Ectodermal cell (in vitro differentiated cells): ENCODE measurements around the gene JCAD.

Experiments used
- H3K27ac ChIP-seq: 2 replicates; pipeline ENCODE4 v1.7.0; 2013; ENCODE audit warnings: mild to moderate bottlenecking, low read depth, low read length; ENCODE audit not compliant: insufficient read depth, poor library complexity, severe bottlenecking
- H3K27me3 ChIP-seq: 2 replicates; pipeline ENCODE4 v1.7.0; 2013; ENCODE audit warnings: mild to moderate bottlenecking, low read length; ENCODE audit not compliant: insufficient read depth, control insufficient read depth, poor library complexity, severe bottlenecking
- H3K36me3 ChIP-seq: one replicate; pipeline ENCODE4 v1.7.0; 2013; ENCODE audit warnings: low read length; ENCODE audit not compliant: control insufficient read depth, insufficient read depth
- H3K4me1 ChIP-seq: one replicate; pipeline ENCODE4 v1.7.0; 2013; ENCODE audit warnings: low read length; ENCODE audit not compliant: control insufficient read depth, insufficient read depth
- H3K4me3 ChIP-seq: 2 replicates; pipeline ENCODE4 v1.7.0; 2013; ENCODE audit warnings: low read depth, low read length, control low read depth; ENCODE audit not compliant: insufficient read depth
- H3K9me3 ChIP-seq: 2 replicates; pipeline ENCODE4 v1.7.0; 2013; ENCODE audit warnings: mild to moderate bottlenecking, low read length, moderate library complexity; ENCODE audit not compliant: control insufficient read depth
- WGBS, 2 experiments: methylation state at CpG; one replicate each; pipeline ENCODE4 v1.1.7; 2013; ENCODE audit warnings: missing lambda C conversion rate in 2 of 2; 5-methylcytosine and 5-hydroxymethylcytosine counted together

Gene JCAD

GRCh38 chr10:30074090-30074489 is 14.7 kb upstream of the JCAD start:
- Histone ChIP-seq H3K27me3 (no peaks in the 10 kb centered on the region), H3K4me3 (no peak overlapping the region), H3K27ac (no peak overlapping the region), H3K9me3 (no peaks in the 10 kb centered on the region), H3K36me3 (no peaks in the 10 kb centered on the region), H3K4me1 (peaks cover 7% of the 10 kb centered on the region)
- WGBS, 2 experiments = 97 to 98% methylated on average over 2 of the region's 2 CpGs

DNA sequence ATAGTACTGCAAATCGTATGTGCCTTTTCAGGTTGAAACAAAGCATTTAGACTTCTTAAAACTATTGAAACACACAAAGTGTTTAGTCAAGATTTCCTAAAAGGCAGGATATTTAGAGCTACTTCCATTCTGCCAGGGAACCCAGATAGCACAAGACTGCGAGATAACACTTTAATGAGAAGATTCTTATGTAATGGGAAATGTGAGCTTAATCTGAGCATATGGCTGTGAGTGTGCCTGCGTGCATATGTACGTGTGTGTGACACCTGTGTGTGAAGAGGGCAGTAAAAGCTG is 14.3 kb upstream of the JCAD start:
- H3K36me3 ChIP-seq = no peaks in the 10 kb centered on the region
- WGBS, 2 experiments = 93 to 96% methylated on average over 4 of the region's 4 CpGs
- no peaks in the 10 kb centered on the region for H3K27me3 ChIP-seq
- no peak overlapping the region for H3K4me3 ChIP-seq
- no peaks in the 10 kb centered on the region for H3K9me3 ChIP-seq
- no peak overlapping the region for H3K27ac ChIP-seq
- H3K4me1 ChIP-seq = peaks cover 7% of the 10 kb centered on the region

GRCh38 chr10:30073045-30073766 is 13.8 kb upstream of the JCAD start:
- Histone ChIP-seq H3K9me3 (no peaks in the 10 kb centered on the region), H3K4me3 (no peak overlapping the region), H3K27ac (no peak overlapping the region), H3K4me1 (peaks cover 7% of the 10 kb centered on the region), H3K36me3 (no peaks in the 10 kb centered on the region), H3K27me3 (no peaks in the 10 kb centered on the region)
- WGBS, 2 experiments = 92 to 94% methylated on average over 6 of the region's 6 CpGs

DNA sequence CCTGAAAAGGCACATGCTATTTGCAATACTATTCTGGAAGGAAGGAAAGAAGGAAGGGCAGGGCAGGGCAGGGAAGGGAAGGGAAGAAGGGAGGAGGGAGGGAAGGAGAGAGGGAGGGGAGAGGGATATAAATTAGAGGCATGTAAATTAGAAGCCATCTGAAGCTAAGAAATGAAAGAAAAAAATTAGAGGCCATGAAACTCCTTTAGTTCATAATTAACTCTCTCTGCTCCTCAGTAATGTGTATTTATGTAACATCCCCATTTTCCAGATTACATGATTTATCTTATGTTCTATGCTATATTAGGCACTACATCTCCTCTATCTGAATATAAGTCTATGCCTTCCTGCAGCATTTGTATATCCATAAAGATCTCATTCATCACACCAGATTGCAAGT is 12.7 kb upstream of the JCAD start:
- Histone ChIP-seq H3K27me3 (no peaks in the 10 kb centered on the region), H3K36me3 (no peaks in the 10 kb centered on the region), H3K4me1 (peaks cover 7% of the 10 kb centered on the region), H3K4me3 (no peak overlapping the region), H3K27ac (no peak overlapping the region), H3K9me3 (no peaks in the 10 kb centered on the region)

DNA sequence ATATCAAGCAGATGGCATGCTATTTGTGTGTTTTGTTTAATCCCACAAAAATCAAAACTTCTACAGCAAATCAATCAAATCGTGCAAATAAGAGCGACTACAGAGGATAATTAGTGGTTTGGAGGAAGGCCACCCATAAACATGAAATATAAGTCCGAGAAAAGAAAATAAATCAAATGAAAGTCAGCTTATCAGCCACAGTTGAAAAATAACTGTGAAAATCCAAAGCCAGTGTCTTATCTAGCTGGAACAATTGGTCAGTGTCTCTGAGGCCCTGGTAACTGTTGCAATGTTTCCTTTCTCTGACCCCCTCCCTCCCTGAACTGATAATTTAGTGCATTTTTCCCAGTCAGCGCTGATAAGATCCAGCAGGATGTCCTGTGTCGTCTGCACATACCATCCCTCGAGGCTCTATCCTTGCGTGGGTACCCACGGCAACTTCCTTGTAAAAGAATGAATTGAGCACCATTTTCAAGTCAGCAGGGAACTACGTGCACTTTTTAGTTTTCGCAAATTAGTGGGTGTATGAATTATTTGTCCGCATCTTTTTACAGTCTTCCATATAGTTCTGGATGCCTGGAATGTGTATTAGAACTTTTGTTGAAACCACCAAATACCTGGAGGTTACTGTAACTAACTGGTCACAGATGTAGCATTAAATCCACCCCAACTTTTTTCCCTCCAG is 10.8 kb upstream of the JCAD start:
- H3K27ac ChIP-seq = no peak overlapping the region
- H3K9me3 ChIP-seq = no peaks in the 10 kb centered on the region
- H3K36me3 ChIP-seq = no peaks in the 10 kb centered on the region
- peaks cover under 1% of the 10 kb centered on the region for H3K4me1 ChIP-seq
- 90 to 93% methylated on average over 9 to 11 of the region's 11 CpGs for WGBS, 2 experiments
- no peaks in the 10 kb centered on the region for H3K27me3 ChIP-seq
- no peak overlapping the region for H3K4me3 ChIP-seq

DNA sequence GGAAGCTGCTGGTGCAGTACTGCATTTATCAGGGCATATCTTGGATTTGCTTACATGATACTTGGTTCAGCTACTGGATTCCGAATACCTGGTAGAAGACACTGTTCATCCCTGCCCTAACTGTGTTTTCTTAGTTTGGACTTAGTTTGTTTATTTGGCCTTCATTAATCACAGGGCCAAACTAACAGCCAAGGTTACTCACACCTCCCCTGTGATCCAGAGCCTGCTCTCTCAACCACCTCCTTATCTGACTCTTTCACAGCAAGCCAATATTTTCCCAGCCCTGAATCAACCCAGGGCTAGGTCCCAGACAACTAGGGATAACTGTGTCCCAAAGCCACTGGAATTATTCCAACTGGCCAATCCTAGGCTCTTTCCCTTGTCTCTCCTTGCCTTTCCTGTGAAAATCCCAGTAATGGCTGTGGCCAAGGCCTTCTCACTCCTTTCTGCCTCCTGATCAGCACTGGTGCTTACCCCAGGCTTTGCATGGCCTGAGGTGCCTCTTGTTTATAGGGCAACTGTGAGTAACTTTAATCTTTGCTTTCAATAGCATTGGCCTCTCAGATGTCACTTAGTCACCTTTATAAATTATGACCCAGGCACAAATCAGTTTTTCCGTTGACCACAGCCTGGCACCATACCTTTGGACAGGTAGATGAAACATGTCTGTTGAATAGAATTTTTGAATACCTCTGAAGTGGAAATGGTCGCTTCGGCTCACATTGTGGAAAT is 9.3 kb upstream of the JCAD start:
- H3K4me1 ChIP-seq = no peaks in the 10 kb centered on the region
- H3K27me3 ChIP-seq = no peaks in the 10 kb centered on the region
- H3K27ac ChIP-seq = no peak overlapping the region
- H3K36me3 ChIP-seq = no peaks in the 10 kb centered on the region
- H3K9me3 ChIP-seq = no peaks in the 10 kb centered on the region
- no peak overlapping the region for H3K4me3 ChIP-seq
- 94 to 96% methylated on average over 4 of the region's 4 CpGs for WGBS, 2 experiments

DNA sequence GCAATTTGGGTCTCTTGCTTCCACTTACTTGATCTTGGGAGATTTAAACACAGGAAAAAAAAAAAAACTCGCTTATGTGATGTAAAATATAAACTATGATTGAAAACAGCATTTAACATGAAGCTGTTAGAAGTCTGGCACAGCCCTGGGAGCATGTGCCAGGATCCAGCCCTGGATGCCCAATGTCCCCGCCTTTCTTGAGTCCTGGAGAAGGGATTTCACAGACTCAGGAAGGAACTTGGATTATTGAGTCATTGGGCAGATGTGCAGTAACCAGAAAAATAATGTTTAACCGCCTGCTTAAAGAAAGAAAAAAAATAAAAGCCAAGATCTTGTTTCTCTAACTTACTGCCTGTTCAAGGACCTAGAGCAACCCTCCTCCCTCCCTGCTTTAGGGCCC is 3.7 kb upstream of the JCAD start:
- H3K27me3 ChIP-seq = peaks cover 19% of the 10 kb centered on the region
- peaks cover 7% of the 10 kb centered on the region for H3K4me1 ChIP-seq
- no peak overlapping the region for H3K27ac ChIP-seq
- H3K36me3 ChIP-seq = no peaks in the 10 kb centered on the region
- H3K4me3 ChIP-seq = no peak overlapping the region
- WGBS, 2 experiments = 86 to 88% methylated on average over 3 of the region's 3 CpGs
- no peaks in the 10 kb centered on the region for H3K9me3 ChIP-seq

DNA sequence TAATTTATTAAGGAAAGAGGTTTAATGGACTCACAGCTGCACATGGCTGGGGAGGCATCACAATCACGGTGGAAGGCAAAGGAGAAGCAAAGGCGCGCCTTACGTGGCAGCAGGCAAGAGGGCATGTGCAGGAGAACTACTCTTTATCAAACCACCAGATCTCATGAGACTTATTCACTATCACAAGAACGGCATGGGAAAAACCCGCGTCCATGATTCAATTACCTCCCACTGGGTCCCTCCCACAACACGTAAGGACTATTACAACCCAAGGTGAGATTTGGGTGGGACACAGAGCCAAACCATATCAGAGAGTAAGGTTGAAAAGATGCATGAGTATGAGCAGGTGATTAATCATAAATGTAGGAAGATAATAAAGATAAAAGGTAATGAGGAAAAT is 3.2 kb upstream of the JCAD start:
- no peaks in the 10 kb centered on the region for H3K9me3 ChIP-seq
- H3K27ac ChIP-seq = no peak overlapping the region
- H3K4me1 ChIP-seq = peaks cover 12% of the 10 kb centered on the region
- H3K4me3 ChIP-seq = no peak overlapping the region
- H3K36me3 ChIP-seq = no peaks in the 10 kb centered on the region
- WGBS, 2 experiments = 92 to 94% methylated on average over 8 of the region's 8 CpGs
- peaks cover 23% of the 10 kb centered on the region for H3K27me3 ChIP-seq

- Histone ChIP-seq H3K4me3 (no peak overlapping the region), H3K36me3 (no peaks in the 10 kb centered on the region), H3K4me1 (peaks cover 17% of the 10 kb centered on the region), H3K27me3 (peaks cover 23% of the 10 kb centered on the region), H3K9me3 (no peaks in the 10 kb centered on the region), H3K27ac (no peak overlapping the region)
- 91 to 100% methylated on average over 1 of the region's 1 CpG for WGBS, 2 experiments
These were observed 2.7 kb upstream of the JCAD start for GRCh38 chr10:30062090-30062489.

GRCh38 chr10:30058570-30059132 is 735 bp downstream of the JCAD start:
- peaks cover 25% of the 10 kb centered on the region for H3K4me1 ChIP-seq
- H3K36me3 ChIP-seq = no peaks in the 10 kb centered on the region
- WGBS, 2 experiments = 4% methylated on average over 48 of the region's 48 CpGs
- H3K4me3 ChIP-seq = peak overlapping the region; percentile 67
- no peaks in the 10 kb centered on the region for H3K9me3 ChIP-seq
- peaks cover 23% of the 10 kb centered on the region for H3K27me3 ChIP-seq
- H3K27ac ChIP-seq = no peak overlapping the region
